SH-SY5Y (cell line): ENCODE measurements around the gene GSS.

Source experiments
- GATA2 ChIP-seq: IDR thresholded peaks from 2 replicates; pipeline ENCODE4 v1.6.1; 2011; ENCODE audit warnings: mild to moderate bottlenecking, low read depth, low read length
- GATA3 ChIP-seq: IDR thresholded peaks from 2 replicates; pipeline ENCODE4 v1.6.1; 2011; ENCODE audit warnings: low read depth, mild to moderate bottlenecking, low read length, moderate library complexity

- TF ChIP-seq GATA2 (no peak), GATA3 (no peak)
Observed at GRCh38 chr20:34971561-34972235, 16.1 kb upstream of the GSS start.
